GM18951 (cell line): ENCODE results near the gene C3orf62.
"Not testable (repeated sequence)": the region's sequence is repeated elsewhere in the genome, so short reads cannot be mapped to it uniquely, and the experiment has no call there.

Experiments used
- POLR2A ChIP-seq: IDR thresholded peaks from 4 replicates; pipeline ENCODE4 v1.6.1; 2011; ENCODE audit warnings: mild to moderate bottlenecking; ENCODE audit not compliant: insufficient read length, insufficient read depth; ENCODE audit errors: extremely low read depth
- in situ Hi-C: fragments of 300-500 bp; cut with MboI; formaldehyde crosslinking; loops from one replicate; pipeline ENCODE4 v1.12.0; 2022; ENCODE audit warnings: low sequenced_read_pairs, mixed read lengths, inconsistent platforms; ENCODE audit not compliant: unreplicated experiment

The C3orf62 gene

DNA sequence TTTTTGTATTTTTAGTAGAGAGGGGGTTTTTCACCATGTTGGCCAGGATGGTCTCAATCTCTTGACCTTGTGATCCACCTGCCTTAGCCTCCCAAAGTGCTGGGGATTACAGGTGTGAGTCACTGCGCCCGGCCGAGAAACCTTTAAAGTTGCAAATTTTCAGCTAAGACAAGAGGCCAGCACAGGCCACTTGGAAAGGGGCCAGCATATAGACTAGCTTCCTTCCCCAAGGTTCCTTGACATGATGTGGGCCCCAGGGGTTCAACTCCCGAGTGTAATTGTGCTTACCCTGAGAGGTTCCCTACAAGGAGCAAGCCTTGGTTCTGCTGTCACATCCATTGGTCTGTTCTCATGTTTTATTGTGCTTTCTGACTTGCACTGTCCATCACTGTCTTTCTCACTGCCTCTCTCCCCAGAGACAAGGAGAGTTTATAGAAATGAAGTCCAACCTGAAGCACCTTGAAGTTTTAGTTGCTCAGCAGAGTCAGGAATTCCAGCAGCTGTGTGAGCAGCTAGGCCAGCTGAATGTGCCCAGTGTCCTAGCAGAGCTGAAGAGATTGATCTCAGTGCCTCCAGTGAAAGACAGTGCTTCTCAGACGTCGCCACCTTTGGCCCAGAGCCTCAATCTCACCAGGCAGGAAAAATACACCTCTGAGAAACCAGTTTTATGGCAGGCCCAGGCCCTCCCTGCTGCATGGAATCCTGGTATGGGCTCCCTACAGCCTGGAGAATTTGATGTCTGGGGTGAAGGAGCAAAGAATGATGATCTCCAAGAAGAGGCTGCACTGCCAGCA lies 21.1 kb downstream of the C3orf62 start:
- in situ Hi-C loops, result no loop called here
- no peak for TF ChIP-seq POLR2A

DNA sequence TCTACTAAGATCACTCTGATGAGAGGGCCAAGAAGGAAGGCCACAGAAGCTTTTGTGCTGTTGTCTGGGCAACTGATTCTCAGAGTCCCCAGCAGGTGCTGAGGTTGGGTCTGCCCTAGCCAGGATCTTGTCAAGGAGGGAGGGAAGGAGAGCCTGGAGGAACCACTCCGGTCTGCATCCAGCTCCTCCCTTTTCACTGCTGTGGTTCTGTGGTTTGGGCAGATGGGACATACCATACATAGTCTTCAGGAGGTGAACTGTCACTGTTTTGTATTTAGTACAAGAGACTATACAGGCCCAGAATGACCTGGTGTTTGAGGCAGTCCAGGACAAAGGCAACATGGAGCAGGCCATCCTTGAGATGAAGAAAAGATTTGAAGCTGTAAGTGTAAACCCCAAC lies 21.9 kb downstream of the C3orf62 start:
- TF ChIP-seq POLR2A, result no peak
- in situ Hi-C loops, result no loop called here

- in situ Hi-C loops, result no loop called here
- TF ChIP-seq POLR2A, result no peak
Measured at GRCh38 chr3:49253512-49253911, 23.5 kb downstream of the C3orf62 start.

DNA sequence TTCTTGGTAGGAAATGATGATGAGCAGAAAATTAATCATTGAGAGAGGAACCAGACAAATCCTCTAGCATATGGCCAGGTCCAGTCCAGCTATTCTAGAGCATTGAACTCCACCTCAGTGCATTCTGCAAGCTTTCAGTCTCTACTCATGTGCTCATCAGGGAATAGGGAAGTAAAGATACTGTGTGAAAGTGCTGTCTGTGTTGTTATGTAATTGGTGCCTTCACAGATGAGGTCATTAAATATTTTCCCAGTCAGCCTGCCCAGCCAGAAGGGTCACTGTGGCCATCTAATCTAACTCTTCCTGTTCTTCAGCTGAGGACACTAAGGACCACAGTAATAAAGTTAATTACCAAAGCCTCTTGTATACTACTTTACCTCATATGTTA lies 28.2 kb downstream of the C3orf62 start:
- TF ChIP-seq POLR2A, result no peak
- in situ Hi-C loops, result no loop called here

DNA sequence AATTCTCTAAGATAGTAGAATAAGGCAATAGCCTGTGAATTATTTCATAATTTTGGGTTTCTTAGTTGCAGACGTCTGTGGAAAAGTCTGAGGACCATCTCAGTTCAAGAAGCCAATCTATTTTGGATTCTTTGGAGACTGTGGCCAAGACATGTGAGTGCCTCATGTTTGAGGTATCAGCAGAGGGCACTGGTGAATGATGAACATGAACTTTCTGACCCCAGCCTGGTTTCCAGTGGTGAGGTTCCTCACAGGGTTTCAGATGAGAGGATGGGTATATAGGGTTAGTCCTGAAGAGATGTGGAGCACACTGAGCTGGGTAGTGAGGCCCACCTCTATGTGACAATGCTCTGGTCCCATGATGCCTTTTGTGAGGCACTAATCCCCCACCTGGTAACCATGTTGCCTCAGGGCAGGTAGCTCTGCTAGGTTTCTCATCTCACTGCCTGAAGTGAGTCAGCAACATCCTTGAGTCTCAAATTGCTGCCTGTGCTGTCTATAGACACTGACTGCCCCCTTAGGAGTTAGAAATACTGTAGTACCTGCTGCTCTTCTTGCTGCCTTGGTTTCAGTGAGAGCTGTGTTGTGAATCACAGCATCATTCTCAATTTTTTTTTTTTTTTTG lies 32.3 kb downstream of the C3orf62 start:
- in situ Hi-C loops, result no loop called here
- TF ChIP-seq POLR2A, result no peak

GRCh38 chr3:49240091-49240490 lies 36.9 kb downstream of the C3orf62 start:
- in situ Hi-C loops, result not testable (repeated sequence)

GRCh38 chr3:49238274-49239127 lies 38.5 kb downstream of the C3orf62 start:
- no peak for TF ChIP-seq POLR2A
- in situ Hi-C loops, result no loop called here

DNA sequence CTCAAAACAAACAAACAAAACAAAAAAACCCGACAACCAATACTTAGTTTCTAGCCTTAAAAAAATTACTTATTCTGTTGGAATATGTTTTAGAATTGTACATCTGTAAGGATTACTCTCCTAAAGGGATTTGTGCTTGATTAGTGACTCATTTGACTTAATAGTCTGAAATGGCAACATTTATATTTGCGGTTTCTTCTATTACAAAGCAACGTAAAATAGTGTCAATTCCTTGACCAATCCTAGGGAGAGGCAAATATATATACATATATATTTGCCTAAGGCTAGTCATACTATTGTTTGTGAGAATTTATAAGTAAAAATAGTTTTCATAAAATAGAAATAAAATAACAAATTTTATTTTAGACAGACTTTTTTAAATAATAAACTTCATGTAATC lies 39.7 kb downstream of the C3orf62 start:
- no peak for TF ChIP-seq POLR2A
- in situ Hi-C loops, result no loop called here

DNA sequence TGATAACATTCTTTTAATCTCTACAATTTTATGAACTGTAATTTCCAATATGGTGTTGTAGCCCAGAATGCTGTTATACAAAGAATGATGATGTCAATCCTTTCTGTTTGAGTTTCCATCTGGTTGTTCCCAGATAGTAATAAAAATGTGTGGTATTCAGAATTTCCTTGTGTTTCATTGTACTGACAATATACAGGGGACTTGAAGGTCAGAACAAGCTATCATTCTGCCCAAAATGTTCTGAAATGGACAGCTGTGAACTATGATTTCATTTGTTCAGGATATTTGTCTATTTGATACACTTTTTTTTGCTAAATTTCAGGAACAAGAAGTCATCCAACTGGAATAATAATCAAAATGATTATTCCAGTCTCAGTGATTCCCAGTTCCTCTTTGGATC lies 40.8 kb downstream of the C3orf62 start:
- in situ Hi-C loops, result no loop called here
- TF ChIP-seq POLR2A, result no peak

DNA sequence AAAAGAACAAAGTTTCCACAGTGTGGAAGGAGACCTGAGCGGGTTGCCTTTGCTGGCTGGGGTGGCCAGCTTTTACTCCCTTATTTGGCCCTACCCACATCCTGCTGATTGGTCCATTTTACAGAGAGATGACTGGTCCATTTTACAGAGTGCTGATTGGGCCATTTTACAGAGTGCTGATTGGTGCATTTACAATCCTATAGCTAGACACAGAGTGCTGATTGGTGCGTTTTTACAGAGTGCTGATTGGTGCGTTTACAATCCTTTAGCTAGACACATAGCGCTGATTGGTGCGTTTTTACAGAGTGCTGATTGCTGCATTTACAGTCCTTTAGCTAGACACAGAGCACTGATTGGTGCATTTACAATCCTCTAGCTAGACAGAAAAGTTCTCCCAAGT lies 48.2 kb downstream of the C3orf62 start:
- in situ Hi-C loops, result not testable (repeated sequence)

GRCh38 chr3:49222002-49222401 lies 55.0 kb downstream of the C3orf62 start:
- no peak for TF ChIP-seq POLR2A
- in situ Hi-C loops, result no loop called here

GRCh38 chr3:49220985-49221563 lies 56.0 kb downstream of the C3orf62 start:
- in situ Hi-C loops, result not testable (repeated sequence)

GRCh38 chr3:49219132-49219531 lies 57.9 kb downstream of the C3orf62 start:
- in situ Hi-C loops, result no loop called here
- no peak for TF ChIP-seq POLR2A
